Parathyroid adenoma (tissue), 2 donors: ENCODE data around the gene SERPINB7.

Experiments
- H2AFZ ChIP-seq: fragments of 300-600 bp; sonication (generic); one replicate; pipeline ENCODE4 v1.7.0; 2017; ENCODE audit warnings: antibody characterized with exemption, mild to moderate bottlenecking
- H3K27ac ChIP-seq: fragments of 300-600 bp; sonication (generic); one replicate; pipeline ENCODE4 v1.7.0; 2017
- H3K27me3 ChIP-seq: fragments of 300-600 bp; sonication (generic); one replicate; pipeline ENCODE4 v1.7.0; 2017; ENCODE audit warnings: low read length; ENCODE audit not compliant: control insufficient read depth, insufficient read depth
- H3K36me3 ChIP-seq: fragments of 300-600 bp; sonication (generic); one replicate; pipeline ENCODE4 v1.7.0; 2017; ENCODE audit warnings: low read length; ENCODE audit not compliant: control insufficient read depth, insufficient read depth
- H3K4me1 ChIP-seq: fragments of 300-600 bp; sonication (generic); one replicate; pipeline ENCODE4 v1.7.0; 2017; ENCODE audit warnings: control low read depth
- H3K4me2 ChIP-seq: fragments of 300-600 bp; sonication (generic); one replicate; pipeline ENCODE4 v1.7.0; 2017; ENCODE audit warnings: low read length
- H3K4me3 ChIP-seq: fragments of 300-600 bp; sonication (generic); one replicate; pipeline ENCODE4 v1.7.0; 2017; ENCODE audit warnings: low read depth, low read length
- H3K79me2 ChIP-seq: fragments of 300-600 bp; sonication (generic); one replicate; pipeline ENCODE4 v1.7.0; 2017; ENCODE audit warnings: control low read depth
- H3K9ac ChIP-seq: fragments of 300-600 bp; sonication (generic); one replicate; pipeline ENCODE4 v1.7.0; 2017; ENCODE audit warnings: mild to moderate bottlenecking
- H3K9me3 ChIP-seq: fragments of 300-600 bp; sonication (generic); one replicate; pipeline ENCODE4 v1.7.0; 2017; ENCODE audit warnings: low read length; ENCODE audit not compliant: control insufficient read depth
- TF ChIP-seq, protein P1 (sequence below): fragments of 300-600 bp; sonication (generic); IDR thresholded peaks from one replicate; pipeline ENCODE4 v1.7.0; 2017; ENCODE audit warnings: antibody characterized with exemption, mild to moderate bottlenecking
- donor health status: primary hyperparathyroidism.

SERPINB7 gene

DNA sequence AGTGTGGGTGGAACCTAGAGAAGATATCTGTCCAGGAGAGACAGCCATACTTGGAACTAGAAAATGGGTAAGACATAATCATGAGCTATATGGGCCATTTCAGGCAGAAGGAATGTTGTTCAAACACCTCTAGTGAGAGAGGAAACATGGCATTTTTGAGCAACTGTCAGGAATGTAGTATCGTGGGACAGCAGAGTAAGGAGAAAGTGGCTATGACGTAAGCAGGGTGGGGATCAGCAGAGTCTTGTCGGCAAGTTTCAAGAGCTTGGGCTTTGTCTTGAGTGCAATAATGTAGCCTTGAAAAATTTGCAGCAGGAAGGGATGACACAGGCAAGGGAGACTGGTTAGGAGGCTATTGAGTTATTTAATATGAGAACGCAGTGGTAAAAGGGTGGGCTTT, 20.4 kb downstream of the SERPINB7 start:
- Histone ChIP-seq H3K36me3 (no peaks in the 10 kb centered on the region), H3K27ac (no peak overlapping the region), H3K9me3 (no peaks in the 10 kb centered on the region), H3K27me3 (no peaks in the 10 kb centered on the region), H2AFZ (no peak overlapping the region), H3K4me2 (no peak overlapping the region), H3K4me3 (no peak overlapping the region), H3K9ac (no peak overlapping the region), H3K79me2 (no peaks in the 10 kb centered on the region), H3K4me1 (no peaks in the 10 kb centered on the region)
- TF ChIP-seq, protein P1, sequence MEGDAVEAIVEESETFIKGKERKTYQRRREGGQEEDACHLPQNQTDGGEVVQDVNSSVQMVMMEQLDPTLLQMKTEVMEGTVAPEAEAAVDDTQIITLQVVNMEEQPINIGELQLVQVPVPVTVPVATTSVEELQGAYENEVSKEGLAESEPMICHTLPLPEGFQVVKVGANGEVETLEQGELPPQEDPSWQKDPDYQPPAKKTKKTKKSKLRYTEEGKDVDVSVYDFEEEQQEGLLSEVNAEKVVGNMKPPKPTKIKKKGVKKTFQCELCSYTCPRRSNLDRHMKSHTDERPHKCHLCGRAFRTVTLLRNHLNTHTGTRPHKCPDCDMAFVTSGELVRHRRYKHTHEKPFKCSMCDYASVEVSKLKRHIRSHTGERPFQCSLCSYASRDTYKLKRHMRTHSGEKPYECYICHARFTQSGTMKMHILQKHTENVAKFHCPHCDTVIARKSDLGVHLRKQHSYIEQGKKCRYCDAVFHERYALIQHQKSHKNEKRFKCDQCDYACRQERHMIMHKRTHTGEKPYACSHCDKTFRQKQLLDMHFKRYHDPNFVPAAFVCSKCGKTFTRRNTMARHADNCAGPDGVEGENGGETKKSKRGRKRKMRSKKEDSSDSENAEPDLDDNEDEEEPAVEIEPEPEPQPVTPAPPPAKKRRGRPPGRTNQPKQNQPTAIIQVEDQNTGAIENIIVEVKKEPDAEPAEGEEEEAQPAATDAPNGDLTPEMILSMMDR, result no peak

DNA sequence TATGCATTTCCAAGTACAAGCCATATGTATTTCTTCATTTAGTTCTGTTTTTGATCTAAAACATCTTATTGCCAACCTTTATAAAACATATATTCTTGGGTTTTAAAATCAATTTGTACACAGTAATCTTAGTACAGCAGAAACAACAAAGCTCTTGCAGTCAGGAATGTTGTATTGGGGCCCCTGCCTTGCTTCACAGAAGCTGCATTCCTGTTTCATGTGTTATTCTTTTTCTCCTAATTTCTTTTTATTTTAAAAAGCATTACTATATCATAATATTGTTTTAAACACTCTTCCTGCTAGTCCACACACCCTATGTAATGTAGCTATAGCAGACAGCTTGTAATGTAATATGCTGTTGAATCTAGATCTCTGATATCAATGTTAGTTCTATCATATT, 24.0 kb downstream of the SERPINB7 start:
- no peak overlapping the region for H3K27ac ChIP-seq
- H3K27me3 ChIP-seq, result no peaks in the 10 kb centered on the region
- TF ChIP-seq, protein P1, result no peak
- H3K4me2 ChIP-seq, result no peak overlapping the region
- no peak overlapping the region for H2AFZ ChIP-seq
- no peaks in the 10 kb centered on the region for H3K79me2 ChIP-seq
- no peaks in the 10 kb centered on the region for H3K36me3 ChIP-seq
- H3K9me3 ChIP-seq, result no peaks in the 10 kb centered on the region
- H3K9ac ChIP-seq, result no peak overlapping the region
- no peaks in the 10 kb centered on the region for H3K4me1 ChIP-seq
- no peak overlapping the region for H3K4me3 ChIP-seq

DNA sequence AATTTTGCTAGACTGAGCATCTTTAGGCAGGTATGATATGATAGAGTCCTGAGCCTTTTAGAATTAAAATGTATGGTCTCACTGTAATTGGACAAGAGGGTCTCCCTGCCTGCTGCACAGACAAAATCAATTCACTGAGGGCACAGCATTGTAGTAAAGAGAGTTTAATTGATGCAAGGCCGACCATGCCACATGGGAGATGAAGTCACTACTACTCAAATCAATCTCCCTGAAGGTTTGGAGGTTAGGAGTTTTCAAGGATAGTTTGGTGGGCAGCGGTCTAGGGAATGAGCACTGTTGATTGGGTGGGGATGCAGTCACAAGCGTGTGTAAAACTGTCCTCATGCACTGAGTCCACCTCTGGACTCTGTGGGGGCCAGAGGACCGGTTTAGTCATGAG, 26.1 kb downstream of the SERPINB7 start:
- H3K4me1 ChIP-seq, result no peaks in the 10 kb centered on the region
- no peak overlapping the region for H3K4me2 ChIP-seq
- H3K27me3 ChIP-seq, result no peaks in the 10 kb centered on the region
- H3K4me3 ChIP-seq, result no peak overlapping the region
- H3K36me3 ChIP-seq, result no peaks in the 10 kb centered on the region
- H2AFZ ChIP-seq, result no peak overlapping the region
- no peaks in the 10 kb centered on the region for H3K9me3 ChIP-seq
- TF ChIP-seq, protein P1, result no peak
- no peaks in the 10 kb centered on the region for H3K79me2 ChIP-seq
- no peak overlapping the region for H3K9ac ChIP-seq
- no peak overlapping the region for H3K27ac ChIP-seq

DNA sequence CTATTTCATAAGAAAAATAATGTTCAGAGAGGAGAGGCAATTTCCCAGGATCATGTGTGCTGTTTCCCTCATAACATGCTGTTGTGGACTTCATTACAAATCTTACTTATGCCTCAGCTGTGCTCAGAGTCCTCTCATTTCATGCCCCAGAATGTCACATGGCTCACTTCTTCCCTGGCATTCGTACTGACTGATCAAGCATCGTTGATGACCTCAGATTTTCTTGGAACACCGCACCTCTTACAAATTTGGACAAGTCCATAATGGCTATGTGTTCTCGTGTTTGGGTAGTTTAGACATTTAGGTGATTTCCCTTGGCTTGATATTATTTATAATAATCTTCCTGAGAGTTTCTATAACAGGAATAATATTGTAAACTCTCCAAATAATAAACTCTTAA, 32.9 kb downstream of the SERPINB7 start:
- Histone ChIP-seq H3K27me3 (no peaks in the 10 kb centered on the region), H3K4me2 (no peak overlapping the region), H3K9me3 (no peaks in the 10 kb centered on the region), H3K27ac (no peak overlapping the region), H3K9ac (no peak overlapping the region), H3K4me3 (no peak overlapping the region), H3K36me3 (no peaks in the 10 kb centered on the region), H2AFZ (no peak overlapping the region), H3K4me1 (no peaks in the 10 kb centered on the region), H3K79me2 (no peaks in the 10 kb centered on the region)
- TF ChIP-seq, protein P1, result no peak

DNA sequence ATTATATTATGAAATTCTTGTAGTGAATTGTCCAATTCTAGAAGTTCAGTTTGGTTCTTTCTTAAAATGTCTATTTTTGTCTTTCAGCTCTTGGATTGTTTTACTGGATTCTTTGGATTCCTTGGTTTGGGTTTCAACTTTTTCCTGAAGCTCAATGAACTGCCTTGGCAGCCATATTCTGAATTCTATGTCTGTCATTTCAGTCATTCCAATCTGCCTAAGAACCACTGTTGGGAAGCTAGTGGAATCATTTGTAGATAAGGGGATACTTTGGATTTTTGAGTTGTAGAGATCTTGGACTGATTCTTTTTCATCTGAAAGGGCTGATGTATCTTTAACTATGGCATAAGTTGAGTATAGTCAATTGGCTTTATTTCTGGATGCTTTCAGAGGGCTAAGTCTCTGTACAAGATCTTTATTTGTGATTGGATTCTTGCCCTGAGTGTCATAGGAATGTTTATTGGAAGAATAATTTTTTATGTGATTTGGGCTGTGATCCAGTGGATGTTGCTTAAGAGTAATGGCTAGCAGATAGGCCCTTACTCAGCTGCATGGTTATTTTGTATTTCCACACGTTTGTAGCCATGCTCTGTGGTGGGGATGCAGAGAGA, 42.3 kb downstream of the SERPINB7 start:
- TF ChIP-seq, protein P1, result no peak
- Histone ChIP-seq H3K4me1 (no peaks in the 10 kb centered on the region), H3K9me3 (no peaks in the 10 kb centered on the region), H3K4me3 (no peak overlapping the region), H3K36me3 (no peaks in the 10 kb centered on the region), H3K79me2 (no peaks in the 10 kb centered on the region), H3K4me2 (no peak overlapping the region), H3K27ac (no peak overlapping the region), H3K9ac (no peak overlapping the region), H3K27me3 (no peaks in the 10 kb centered on the region), H2AFZ (no peak overlapping the region)
